Panc1 (cell line): ENCODE results near the gene COL13A1. TPM values are rescaled to one million over a fixed set of nuclear protein-coding genes. Genes with fewer than 3 reads are reported as not detected.

Source experiments
- ATAC-seq: fragments of 200-7000 bp; cut with Tn5 transposase; 2 replicates; pipeline ENCODE4 v1.9.1; 2020; ENCODE audit warnings: mild to moderate bottlenecking, moderate library complexity
- BruUV-seq: library from RNA; stranded (reverse); fragments of 400-500 nt; replicated peaks from 2 replicates; lab custom pipeline; 2021; lab: Mats Ljungman, UMichigan
- CTCF ChIA-PET: fragments of 300-600 bp; sonication (Branson Sonifier 250); formaldehyde crosslinking; loops from one replicate; lab custom pipeline; 2022; ENCODE audit warnings: antibody characterized with exemption; lab: Charles Lee
- POLR2A ChIA-PET: fragments of 300-600 bp; sonication (Branson Sonifier 250); formaldehyde crosslinking; loops from one replicate; lab custom pipeline; 2022; ENCODE audit warnings: antibody characterized with exemption; lab: Charles Lee
- DNase-seq: peaks from one replicate; pipeline ENCODE4 v3.0.0-alpha.2; 2010; ENCODE audit warnings: low read depth, low spot score
- H3K27ac ChIP-seq: 2 replicates; pipeline ENCODE4 v1.5.1; 2011; ENCODE audit warnings: mild to moderate bottlenecking, low read length, inconsistent platforms
- H3K27me3 ChIP-seq: fragments of 200-500 bp; sonication (Bioruptor generic); 2 replicates; pipeline ENCODE4 v1.6.0; 2014; ENCODE audit warnings: low read length, inconsistent platforms; ENCODE audit not compliant: control insufficient read depth, insufficient read depth
- H3K36me3 ChIP-seq: fragments of 200-500 bp; sonication (Bioruptor generic); 2 replicates; pipeline ENCODE4 v1.5.1; 2014; ENCODE audit warnings: inconsistent platforms, mild to moderate bottlenecking, low read length, moderate library complexity; ENCODE audit not compliant: control insufficient read depth, insufficient read depth
- H3K4me1 ChIP-seq: 2 replicates; pipeline ENCODE4 v1.5.1; 2011; ENCODE audit warnings: inconsistent platforms, mild to moderate bottlenecking, low read length, moderate library complexity; ENCODE audit not compliant: control insufficient read depth, insufficient read depth
- H3K4me3 ChIP-seq, 2 experiments: 2 replicates each; pipeline ENCODE4 v1.5.1; 2011 to 2012; ENCODE audit warnings: low read depth in 2 of 2, low read length in 2 of 2, mild to moderate bottlenecking in 2 of 2, inconsistent platforms in 1 of 2, moderate library complexity in 1 of 2
- H3K9me3 ChIP-seq: fragments of 200-500 bp; sonication (Bioruptor generic); 2 replicates; pipeline ENCODE4 v1.5.1; 2014; ENCODE audit warnings: low read depth, mild to moderate bottlenecking, inconsistent platforms, low read length, moderate library complexity; ENCODE audit not compliant: control insufficient read depth, insufficient read depth
- POLR2AphosphoS5 ChIP-seq: IDR thresholded peaks from 2 replicates; pipeline ENCODE4 v1.6.1; 2012; ENCODE audit warnings: mild to moderate bottlenecking, low read depth, low read length, moderate library complexity
- SIN3A ChIP-seq: IDR thresholded peaks from 2 replicates; pipeline ENCODE4 v1.6.1; 2012; ENCODE audit warnings: low read depth, mild to moderate bottlenecking, low read length, moderate library complexity, borderline replicate concordance; ENCODE audit not compliant: insufficient read depth
- TCF7L2 ChIP-seq: IDR thresholded peaks from 2 replicates; pipeline ENCODE4 v1.6.1; 2011; ENCODE audit warnings: mild to moderate bottlenecking, low read depth, low read length, inconsistent platforms
- in situ Hi-C: cut with HindIII; loops from 2 replicates; pipeline ENCODE4 v1.10.0; 2016; ENCODE audit warnings: low sequenced_read_pairs, low pct_unique_long_range_greater_than_20kb
- intact Hi-C: fragments of 100-400 bp; cut with micrococcal nuclease; formaldehyde crosslinking; loops from one replicate; pipeline ENCODE4 v1.10.0; 2022; ENCODE audit not compliant: unreplicated experiment
- total RNA-seq: library from RNA; stranded (reverse); gene quantifications from one replicate; pipeline ENCODE4 v1.2.1, GENCODE V29; 2021; ENCODE audit not compliant: unreplicated experiment
- TF ChIP-seq, protein P1 (sequence below): fragments of 450-650 bp; IDR thresholded peaks from 2 replicates; pipeline ENCODE4 v1.5.1; 2017; ENCODE audit warnings: mild to moderate bottlenecking
- TF ChIP-seq, protein P2 (sequence below), 2 experiments: IDR thresholded peaks; 2 replicates each; pipeline ENCODE4 v1.6.1; 2011 to 2012; ENCODE audit warnings: low read depth in 2 of 2, control low read depth in 1 of 2, low read length in 1 of 2, mild to moderate bottlenecking in 1 of 2, moderate library complexity in 1 of 2; ENCODE audit not compliant: insufficient read depth in 1 of 2

Gene COL13A1
- total RNA-seq, 1 experiment from 2014 or later = 1.0 TPM

- POLR2A ChIA-PET = no interaction called here
- TF ChIP-seq, protein P1, sequence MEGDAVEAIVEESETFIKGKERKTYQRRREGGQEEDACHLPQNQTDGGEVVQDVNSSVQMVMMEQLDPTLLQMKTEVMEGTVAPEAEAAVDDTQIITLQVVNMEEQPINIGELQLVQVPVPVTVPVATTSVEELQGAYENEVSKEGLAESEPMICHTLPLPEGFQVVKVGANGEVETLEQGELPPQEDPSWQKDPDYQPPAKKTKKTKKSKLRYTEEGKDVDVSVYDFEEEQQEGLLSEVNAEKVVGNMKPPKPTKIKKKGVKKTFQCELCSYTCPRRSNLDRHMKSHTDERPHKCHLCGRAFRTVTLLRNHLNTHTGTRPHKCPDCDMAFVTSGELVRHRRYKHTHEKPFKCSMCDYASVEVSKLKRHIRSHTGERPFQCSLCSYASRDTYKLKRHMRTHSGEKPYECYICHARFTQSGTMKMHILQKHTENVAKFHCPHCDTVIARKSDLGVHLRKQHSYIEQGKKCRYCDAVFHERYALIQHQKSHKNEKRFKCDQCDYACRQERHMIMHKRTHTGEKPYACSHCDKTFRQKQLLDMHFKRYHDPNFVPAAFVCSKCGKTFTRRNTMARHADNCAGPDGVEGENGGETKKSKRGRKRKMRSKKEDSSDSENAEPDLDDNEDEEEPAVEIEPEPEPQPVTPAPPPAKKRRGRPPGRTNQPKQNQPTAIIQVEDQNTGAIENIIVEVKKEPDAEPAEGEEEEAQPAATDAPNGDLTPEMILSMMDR = no peak
- TF ChIP-seq SIN3A (no peak), POLR2AphosphoS5 (no peak), TCF7L2 (no peak)
- TF ChIP-seq, protein P2, sequence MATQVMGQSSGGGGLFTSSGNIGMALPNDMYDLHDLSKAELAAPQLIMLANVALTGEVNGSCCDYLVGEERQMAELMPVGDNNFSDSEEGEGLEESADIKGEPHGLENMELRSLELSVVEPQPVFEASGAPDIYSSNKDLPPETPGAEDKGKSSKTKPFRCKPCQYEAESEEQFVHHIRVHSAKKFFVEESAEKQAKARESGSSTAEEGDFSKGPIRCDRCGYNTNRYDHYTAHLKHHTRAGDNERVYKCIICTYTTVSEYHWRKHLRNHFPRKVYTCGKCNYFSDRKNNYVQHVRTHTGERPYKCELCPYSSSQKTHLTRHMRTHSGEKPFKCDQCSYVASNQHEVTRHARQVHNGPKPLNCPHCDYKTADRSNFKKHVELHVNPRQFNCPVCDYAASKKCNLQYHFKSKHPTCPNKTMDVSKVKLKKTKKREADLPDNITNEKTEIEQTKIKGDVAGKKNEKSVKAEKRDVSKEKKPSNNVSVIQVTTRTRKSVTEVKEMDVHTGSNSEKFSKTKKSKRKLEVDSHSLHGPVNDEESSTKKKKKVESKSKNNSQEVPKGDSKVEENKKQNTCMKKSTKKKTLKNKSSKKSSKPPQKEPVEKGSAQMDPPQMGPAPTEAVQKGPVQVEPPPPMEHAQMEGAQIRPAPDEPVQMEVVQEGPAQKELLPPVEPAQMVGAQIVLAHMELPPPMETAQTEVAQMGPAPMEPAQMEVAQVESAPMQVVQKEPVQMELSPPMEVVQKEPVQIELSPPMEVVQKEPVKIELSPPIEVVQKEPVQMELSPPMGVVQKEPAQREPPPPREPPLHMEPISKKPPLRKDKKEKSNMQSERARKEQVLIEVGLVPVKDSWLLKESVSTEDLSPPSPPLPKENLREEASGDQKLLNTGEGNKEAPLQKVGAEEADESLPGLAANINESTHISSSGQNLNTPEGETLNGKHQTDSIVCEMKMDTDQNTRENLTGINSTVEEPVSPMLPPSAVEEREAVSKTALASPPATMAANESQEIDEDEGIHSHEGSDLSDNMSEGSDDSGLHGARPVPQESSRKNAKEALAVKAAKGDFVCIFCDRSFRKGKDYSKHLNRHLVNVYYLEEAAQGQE (IDR thresholded peaks at IDR 0.05; ENCODE audit: insufficient read depth in 1 of 2, low read depth in 2 of 2, low read length in 1 of 2) = no peak
- Histone ChIP-seq H3K27ac (no peak overlapping the region), H3K4me3 (no peak overlapping the region), H3K4me1 (no peaks in the 10 kb centered on the region), H3K27me3 (no peaks in the 10 kb centered on the region), H3K9me3 (no peaks in the 10 kb centered on the region), H3K36me3 (no peaks in the 10 kb centered on the region)
- no TSS peak for BruUV-seq
- in situ Hi-C loops = no loop called here
- DNase-seq (no peak), ATAC-seq (no peak)
- CTCF ChIA-PET = interaction anchor here (0.6 kb wide), 1 partner anchor 42 kb away, joined by 5 read pairs; no protein-coding TSS in a partner anchor
- intact Hi-C loops = no loop called here
These were observed 44.7 kb downstream of the COL13A1 start for GRCh38 chr10:69846293-69846921.

DNA sequence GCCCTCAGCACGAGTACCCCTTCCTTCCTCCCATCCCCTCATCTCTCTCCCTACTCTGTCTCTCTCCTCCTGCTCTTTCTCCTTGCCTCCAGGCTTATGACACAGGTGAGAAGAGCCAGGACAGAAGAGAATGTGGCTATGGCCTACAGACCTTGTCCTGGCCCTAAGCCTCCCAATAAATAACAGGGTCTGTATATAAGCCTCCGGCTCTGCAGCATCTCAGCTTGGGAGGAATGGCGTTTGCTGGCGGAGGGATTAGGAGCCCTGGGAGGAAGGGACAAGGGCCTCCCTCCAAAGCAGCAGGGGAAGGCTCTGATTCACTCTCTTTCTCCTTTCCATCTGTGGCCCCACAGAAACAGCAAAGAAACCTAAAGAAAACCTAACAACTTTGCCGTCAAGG, 45.8 kb downstream of the COL13A1 start:
- POLR2A ChIA-PET = no interaction called here
- intact Hi-C loops (no loop called here), in situ Hi-C loops (no loop called here)
- no peaks in the 10 kb centered on the region for H3K27me3 ChIP-seq
- H3K9me3 ChIP-seq = no peaks in the 10 kb centered on the region
- TF ChIP-seq, protein P2 (IDR thresholded peaks at IDR 0.05; ENCODE audit: insufficient read depth in 1 of 2, low read depth in 2 of 2, low read length in 1 of 2) = no peak
- TF ChIP-seq, protein P1 = no peak
- CTCF ChIA-PET = no interaction called here
- no peaks in the 10 kb centered on the region for H3K36me3 ChIP-seq
- ATAC-seq (no peak), DNase-seq (no peak)
- H3K4me1 ChIP-seq = no peaks in the 10 kb centered on the region
- no peak overlapping the region for H3K4me3 ChIP-seq
- BruUV-seq = no TSS peak
- no peak overlapping the region for H3K27ac ChIP-seq
